Vagina (tissue), 2 donors: ENCODE data around the gene SEPTIN1.
"Not testable (repeated sequence)": the region's sequence is repeated elsewhere in the genome, so short reads cannot be mapped to it uniquely, and the experiment has no call there.

Experiments
- POLR2A ChIP-seq, 2 donors: fragments of 450-650 bp; IDR thresholded peaks; one replicate each; pipeline ENCODE4 v1.6.1; 2017; ENCODE audit warnings: antibody characterized with exemption in 2 of 2, mild to moderate bottlenecking in 2 of 2, moderate library complexity in 2 of 2
- TF ChIP-seq, protein P1 (sequence below), 3 experiments: fragments of 450-650 bp in 2 of 3; fragments of 200-600 bp in 1 of 3; sonication (generic) in 1 of 3; IDR thresholded peaks; one replicate each; pipeline ENCODE4 v1.5.1; 2017 to 2019; ENCODE audit warnings: antibody characterized with exemption in 3 of 3, mild to moderate bottlenecking in 2 of 3, moderate library complexity in 2 of 3

- TF ChIP-seq, protein P1, sequence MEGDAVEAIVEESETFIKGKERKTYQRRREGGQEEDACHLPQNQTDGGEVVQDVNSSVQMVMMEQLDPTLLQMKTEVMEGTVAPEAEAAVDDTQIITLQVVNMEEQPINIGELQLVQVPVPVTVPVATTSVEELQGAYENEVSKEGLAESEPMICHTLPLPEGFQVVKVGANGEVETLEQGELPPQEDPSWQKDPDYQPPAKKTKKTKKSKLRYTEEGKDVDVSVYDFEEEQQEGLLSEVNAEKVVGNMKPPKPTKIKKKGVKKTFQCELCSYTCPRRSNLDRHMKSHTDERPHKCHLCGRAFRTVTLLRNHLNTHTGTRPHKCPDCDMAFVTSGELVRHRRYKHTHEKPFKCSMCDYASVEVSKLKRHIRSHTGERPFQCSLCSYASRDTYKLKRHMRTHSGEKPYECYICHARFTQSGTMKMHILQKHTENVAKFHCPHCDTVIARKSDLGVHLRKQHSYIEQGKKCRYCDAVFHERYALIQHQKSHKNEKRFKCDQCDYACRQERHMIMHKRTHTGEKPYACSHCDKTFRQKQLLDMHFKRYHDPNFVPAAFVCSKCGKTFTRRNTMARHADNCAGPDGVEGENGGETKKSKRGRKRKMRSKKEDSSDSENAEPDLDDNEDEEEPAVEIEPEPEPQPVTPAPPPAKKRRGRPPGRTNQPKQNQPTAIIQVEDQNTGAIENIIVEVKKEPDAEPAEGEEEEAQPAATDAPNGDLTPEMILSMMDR (IDR thresholded peaks at IDR 0.05): not testable (repeated sequence)
- TF ChIP-seq POLR2A (IDR thresholded peaks at IDR 0.05): not testable (repeated sequence)
These were observed 43.6 kb downstream of the SEPTIN1 start for GRCh38 chr16:30338715-30339114.
